Suppressor macrophage treated with lipopolysaccharide for 4 hours (primary cell): ENCODE measurements around the gene MAD1L1.

ENCODE experiments used
- DNase-seq: peaks from one replicate; pipeline ENCODE4 v3.0.0-alpha.2; 2020

Gene MAD1L1

DNA sequence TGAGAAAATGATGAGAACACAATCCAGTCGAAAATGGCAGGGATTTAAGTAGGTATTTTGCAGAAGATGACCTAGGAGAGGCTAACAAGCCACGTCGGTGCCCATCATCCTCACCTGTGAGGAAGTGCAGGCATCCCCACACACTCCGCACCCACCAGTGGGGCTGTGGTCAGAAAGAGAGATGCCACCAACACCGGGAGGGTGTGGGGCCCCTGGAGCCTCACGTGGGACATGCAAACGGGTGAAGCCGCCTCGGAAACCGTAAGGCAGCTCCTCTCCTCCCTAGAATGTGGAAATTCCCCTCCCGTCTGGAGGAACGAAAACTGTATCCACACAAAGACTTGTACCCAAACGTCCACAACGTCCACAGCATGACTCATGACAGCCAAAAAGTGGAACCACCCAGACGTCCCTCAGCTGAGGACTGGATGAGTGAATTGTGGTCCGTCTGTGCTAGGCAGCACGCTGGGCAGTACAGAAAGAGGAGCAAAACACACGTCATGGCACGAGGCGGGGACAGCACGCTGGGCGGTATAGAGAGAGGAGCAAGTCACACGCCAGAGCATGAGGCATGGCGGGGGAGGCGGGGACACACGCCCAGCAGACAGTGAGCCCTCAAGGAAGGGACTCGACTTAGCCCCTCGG is 316.7 kb downstream of the MAD1L1 start:
- DNase-seq = peak; percentile 98

DNA sequence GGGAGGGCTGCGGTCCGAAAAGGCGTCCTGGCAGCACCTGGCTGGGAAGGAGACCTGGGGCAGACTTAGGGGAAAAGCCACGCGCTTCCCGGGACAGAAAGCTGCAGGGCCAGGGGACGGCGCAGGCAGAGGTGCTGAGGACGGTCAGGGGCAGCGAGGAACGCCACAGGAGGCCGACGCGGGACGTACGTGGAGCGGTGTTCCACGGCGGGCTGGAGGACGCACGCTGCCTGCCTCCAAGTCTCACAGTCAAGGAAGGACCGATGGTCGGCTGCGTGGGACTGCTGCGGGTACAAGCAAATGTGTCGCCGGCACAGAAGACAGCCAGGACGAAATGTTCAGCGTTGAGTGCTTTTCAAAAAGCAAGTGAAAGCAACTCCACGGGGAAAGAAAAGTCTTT is 317.4 kb downstream of the MAD1L1 start:
- DNase-seq = no peak

GRCh38 chr7:1914743-1915142 is 318.0 kb downstream of the MAD1L1 start:
- no peak for DNase-seq

GRCh38 chr7:1914321-1914720 is 318.4 kb downstream of the MAD1L1 start:
- no peak for DNase-seq

DNA sequence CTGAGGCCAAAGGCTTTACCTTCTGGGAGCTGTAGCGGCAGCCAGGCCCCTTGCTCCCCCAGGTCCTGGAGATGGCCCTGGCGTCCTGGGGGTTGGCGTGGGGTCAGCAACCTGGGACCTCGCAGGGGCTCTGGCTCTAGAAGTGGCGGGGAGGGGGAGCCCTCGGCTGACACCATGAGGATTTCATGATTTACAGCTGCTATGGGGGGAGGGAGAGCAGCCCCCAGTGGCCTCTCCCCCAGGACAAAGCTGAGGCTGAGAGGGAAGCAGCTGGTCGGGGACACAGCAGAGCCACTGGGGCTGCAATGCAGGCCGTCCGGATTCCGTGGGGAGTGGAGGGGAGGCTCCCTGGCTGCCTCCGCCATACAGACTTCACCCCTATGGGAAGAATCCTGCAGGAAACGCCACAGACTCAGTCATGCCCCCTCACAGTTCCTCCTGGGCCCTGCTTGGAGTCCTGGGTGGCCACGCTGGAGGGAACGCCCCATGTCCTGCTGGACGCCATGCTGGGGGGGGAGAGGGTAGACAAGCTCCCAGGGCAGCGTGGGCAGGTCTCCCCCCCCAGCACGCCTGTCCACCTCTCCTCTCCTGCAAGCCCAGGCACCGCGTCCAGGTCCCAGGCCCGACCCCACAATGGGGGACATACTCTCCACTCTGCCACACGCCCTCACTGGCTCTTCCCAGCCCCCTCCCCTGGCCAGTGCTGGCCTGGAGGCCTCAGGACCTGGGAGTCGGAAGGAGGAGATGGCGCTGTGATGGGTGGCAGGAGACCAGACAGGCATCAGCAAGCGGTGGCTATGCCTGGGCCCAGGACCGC is 319.1 kb downstream of the MAD1L1 start:
- DNase-seq = no peak

GRCh38 chr7:1912593-1913465 is 319.9 kb downstream of the MAD1L1 start:
- peak; percentile 39 for DNase-seq

DNA sequence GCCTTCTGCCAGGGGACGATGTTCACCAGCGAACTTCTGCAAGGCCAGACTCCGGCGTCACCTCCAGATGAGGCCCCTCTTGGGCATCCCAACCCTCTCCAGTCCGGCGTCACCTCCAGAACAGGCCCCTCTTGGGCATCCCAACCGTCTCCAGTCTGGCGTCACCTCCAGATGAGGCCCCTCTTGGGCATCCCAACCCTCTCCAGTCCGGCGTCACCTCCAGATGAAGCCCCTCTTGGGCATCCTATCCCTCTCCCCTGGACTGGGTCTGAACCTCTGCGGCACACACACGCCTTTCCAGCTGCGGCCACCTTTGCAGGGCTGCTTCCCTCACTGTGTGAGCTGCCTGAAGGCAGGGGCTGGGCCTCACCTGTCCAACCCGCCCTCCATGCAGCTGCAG is 321.2 kb downstream of the MAD1L1 start:
- DNase-seq = no peak

DNA sequence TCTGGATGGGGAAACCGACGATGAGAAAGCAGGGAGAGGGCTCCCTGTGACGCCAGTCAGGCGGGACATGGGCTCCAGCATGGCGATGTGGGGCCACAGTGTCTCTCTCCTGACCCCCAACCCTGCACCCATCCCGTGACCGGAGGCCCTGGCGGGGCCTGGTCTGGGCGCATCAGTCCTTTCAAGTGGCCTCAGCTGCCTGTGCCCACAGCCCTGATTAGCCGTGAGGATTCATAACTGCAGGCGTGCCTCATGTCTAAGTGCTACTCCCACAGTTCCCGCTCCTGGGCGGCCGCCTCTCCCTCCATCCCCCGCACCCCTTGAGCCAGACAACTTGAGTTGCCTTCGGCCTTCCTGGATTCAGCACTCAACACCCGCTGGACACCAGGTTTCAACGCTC is 321.9 kb downstream of the MAD1L1 start:
- no peak for DNase-seq

GRCh38 chr7:1910081-1910685 is 322.6 kb downstream of the MAD1L1 start:
- no peak for DNase-seq

DNA sequence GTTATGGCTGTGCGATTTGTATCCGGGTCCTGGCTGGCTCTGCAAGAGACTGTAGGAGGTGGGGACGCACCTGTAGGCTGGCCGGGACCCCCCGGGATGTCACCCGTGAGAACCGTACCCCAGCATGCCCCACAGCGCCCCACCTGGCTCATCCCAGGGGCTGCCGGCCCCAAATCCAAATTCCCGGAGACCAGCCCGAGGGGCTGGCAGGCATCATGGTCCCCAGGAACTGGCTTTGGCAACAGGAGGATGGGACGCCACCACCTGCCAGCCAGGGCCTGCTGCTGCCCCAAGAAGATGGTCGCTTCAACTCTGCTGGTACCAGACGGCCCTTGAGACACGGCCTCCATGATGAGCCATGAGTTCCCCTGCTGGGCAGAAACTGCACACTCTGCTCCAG is 323.3 kb downstream of the MAD1L1 start:
- no peak for DNase-seq

DNA sequence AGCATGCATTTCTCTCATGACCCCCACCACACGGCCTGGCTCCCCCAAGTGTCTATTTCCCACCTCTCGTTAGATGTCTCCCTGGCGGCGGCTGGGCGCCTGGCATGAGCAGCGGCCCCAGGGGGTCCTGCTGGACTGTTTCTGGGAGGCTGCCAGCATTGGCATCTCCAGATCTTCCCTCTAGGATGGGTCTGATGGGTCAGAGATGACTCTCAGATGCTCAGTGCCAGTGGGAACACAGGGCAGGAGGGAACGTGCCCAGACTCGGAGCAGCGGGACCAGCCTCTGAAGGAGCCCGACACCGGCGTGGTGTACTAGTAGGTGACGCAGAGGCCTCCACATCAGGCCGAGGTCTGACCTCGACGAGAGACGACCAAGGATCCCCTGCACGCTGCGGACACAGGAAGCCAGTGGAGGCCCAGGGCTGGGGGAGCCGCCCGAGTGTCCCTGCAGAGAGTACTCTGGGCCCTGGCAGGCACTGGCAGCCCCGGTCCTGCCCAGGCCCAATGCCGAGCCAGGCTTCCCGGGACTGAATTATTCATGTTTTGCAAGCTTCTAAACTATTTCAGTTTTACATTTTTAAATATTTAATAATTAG is 323.8 kb downstream of the MAD1L1 start:
- no peak for DNase-seq

- DNase-seq = no peak
Observed at GRCh38 chr7:1907751-1908365, 324.9 kb downstream of the MAD1L1 start.

GRCh38 chr7:1906988-1907745 is 325.6 kb downstream of the MAD1L1 start:
- no peak for DNase-seq

DNA sequence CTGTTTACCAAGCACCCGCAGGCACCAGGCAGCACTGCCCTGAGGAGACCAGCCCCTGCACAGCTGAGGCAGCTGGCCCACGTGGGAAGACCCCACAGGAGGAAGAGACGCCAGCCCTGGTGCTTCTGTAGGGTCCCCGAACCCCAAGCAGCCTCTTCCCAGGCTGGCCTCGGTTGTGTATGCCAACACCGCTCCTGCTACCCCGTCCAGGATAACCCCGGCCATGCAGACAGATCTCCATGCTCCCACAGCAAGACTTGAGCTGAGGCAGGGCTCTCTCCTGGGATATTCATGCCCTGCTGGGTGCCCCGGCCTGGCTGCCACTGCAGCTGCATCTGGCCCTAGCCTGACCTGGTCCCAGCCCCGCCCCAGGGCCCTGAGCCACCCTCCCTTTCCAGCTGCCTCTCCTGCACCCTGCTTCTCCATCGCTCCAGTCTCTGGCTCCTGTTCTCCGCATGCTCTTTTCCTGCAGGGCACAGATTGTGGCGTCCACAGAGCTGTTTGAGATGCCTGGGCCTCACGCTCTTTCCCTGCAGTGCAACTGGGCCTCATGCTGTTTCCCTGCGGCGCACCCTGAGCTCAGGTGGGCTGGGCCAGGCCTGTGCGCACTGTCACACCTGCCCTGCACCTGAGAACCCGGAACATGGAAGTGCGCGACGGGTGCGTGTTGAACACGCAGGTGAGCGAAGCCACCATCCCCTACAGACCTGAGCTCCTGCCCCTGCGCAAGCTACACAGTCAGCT is 326.5 kb downstream of the MAD1L1 start:
- no peak for DNase-seq

DNA sequence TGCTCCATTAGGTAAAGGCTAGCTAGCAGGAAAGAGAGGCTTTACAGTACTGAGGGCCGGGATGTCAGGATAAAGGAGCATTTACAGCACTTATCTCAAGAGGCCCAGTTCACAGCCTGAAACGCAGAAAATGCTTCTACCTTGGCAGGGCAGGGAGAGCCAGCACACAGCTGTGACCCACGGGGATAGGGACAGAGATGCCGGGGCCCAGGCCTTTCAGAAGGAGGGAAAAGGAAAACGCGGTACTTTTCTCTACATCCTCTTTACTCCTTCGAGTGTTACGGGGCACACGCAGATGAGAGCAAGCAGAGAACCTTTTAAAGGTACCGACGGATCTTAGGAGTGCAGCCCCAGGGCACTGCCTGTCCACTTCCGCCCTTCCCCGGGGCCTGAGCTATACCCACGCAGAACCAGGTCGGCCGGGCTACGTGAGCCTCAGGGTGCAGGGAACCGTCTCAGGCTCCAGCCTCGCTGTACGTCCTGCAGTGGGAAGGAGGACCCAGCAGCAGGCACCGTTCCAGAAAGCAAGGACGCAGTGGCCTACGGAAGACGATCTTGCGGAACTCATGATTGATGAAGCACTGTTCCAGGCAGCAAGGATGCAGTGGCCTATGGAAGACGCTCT is 330.4 kb downstream of the MAD1L1 start:
- DNase-seq = no peak

DNA sequence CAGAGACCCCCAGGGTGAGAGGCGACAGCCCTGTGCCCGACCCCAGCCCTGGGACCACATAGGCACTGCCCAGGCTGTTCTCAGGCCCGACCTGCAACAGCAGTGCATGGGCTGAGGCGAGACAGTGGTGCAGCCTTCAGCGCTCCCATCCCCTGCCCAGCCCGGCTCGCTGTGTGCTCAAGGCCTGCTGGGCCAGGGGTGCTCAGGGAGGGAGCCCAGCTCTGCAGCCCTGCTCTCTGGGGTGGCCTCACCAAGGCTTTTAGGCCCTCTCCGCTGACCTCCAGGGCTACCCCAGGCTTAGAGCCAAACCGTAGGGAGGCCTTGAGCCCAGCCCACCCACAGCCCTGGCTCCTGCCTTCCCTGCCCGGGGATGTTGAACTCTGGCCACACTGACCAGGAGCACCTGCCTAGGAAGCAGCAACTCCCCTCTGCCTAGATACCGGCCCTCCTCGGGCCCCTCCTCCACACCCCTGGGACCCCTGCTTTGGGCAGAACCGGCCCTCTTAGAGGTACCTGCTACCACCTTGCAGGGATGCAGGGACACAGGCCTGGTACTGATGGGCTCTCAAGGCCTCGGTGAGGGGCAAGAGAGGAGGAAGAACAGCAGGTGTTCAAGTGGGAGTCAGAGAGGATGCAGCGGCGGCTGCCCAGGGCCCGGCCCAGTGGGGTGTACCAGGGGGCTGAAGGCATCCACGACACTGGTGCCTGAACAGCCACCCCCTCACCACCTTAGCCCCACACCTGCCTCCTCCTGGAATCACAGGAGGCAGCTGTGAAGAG is 331.1 kb downstream of the MAD1L1 start:
- no peak for DNase-seq

- no peak for DNase-seq
Observed at GRCh38 chr7:1900847-1901246, 331.9 kb downstream of the MAD1L1 start.

DNA sequence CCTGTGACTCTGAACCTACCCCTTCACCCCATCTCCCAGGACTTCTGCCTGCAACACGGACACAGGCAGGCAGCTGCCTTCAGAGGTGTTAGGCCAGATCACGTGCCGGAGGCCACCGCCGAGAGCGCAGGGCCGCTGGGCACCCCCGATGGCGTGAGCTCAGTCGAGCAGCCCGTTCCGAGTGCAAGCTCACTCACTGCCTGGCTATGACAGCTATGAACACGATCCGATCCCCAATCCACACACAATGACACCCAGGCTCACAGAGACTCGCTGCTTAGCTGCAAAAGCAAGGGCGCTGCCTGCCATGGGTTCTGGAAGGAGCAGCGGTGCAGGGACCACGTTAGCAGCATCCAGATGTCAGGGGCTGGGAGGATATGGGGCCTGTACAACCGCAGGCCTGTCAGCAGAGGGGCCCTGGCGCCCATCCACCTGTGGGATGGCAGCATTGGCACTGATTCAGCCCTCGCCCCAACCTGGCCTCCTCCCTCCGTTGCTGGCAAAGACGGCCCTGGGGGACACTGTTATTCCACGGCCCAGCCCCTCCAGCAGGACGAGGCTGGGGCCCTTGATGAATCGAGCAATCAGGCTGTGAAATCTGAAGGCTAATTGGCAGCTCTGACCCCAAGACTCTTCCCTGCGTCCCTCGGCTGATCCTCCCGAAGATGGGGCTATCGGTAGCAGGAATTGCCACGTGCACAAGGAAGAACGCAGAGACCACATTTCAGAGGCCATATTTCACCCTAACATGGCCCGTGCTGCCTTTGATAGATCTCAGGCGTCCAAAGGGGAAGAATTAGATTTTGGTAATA is 332.6 kb downstream of the MAD1L1 start:
- DNase-seq = no peak

DNA sequence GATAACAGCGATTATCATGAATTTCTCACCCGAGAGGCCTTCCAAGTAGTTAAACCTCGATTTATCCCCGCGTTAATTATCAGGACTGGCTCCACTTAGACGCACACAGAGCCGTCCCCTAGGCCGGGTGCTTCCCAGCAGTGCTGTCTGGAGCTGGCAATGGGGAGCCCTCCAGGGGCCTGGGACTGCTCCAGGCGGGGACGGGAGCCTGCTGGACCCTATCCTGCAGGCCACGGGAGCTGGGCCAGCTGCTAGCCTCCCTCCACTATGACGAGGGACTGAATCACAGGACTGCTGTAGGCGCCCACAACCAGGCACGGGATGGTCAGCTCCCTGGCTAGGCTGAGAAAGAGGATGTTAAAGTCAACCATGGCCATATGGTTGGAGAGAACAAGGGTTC is 333.5 kb downstream of the MAD1L1 start:
- no peak for DNase-seq
